HEK293 (cell line): ENCODE results near the gene PFDN6.

Experiments used
- CTCF ChIA-PET: fragments of 350-600 bp; formaldehyde crosslinking; extraction: SDS; loops from one replicate; lab custom pipeline; 2021; ENCODE audit warnings: antibody characterized with exemption; lab: Yijun Ruan, JAX
- POLR2A ChIA-PET: fragments of 300-600 bp; formaldehyde crosslinking; extraction: SDS; loops from one replicate; lab custom pipeline; 2020; ENCODE audit warnings: antibody characterized with exemption, inconsistent platforms; lab: Yijun Ruan, JAX
- H3K27ac ChIP-seq: fragments of 200-500 bp; sonication (Bioruptor generic); 2 replicates; pipeline ENCODE4 v1.5.1; 2014; ENCODE audit warnings: low read depth, low read length, control low read depth, inconsistent platforms; ENCODE audit errors: extremely low read depth
- H3K36me3 ChIP-seq, 2 experiments: fragments of 200-500 bp in 1 of 2; sonication (Bioruptor generic) in 1 of 2; 1 replicate in 1 of 2; 2 replicates in 1 of 2; pipeline ENCODE4 v1.5.1; 2014 to 2017; ENCODE audit warnings: inconsistent platforms in 2 of 2, low read length in 2 of 2; ENCODE audit not compliant: control insufficient read depth in 2 of 2, insufficient read depth in 1 of 2
- H3K4me1 ChIP-seq: fragments of 200-500 bp; sonication (Bioruptor generic); 2 replicates; pipeline ENCODE4 v1.5.1; 2014; ENCODE audit warnings: mild to moderate bottlenecking, low read length, inconsistent platforms; ENCODE audit not compliant: control insufficient read depth, insufficient read depth
- H3K4me3 ChIP-seq: 2 replicates; pipeline ENCODE4 v1.5.1; 2011; ENCODE audit warnings: low read depth, mild to moderate bottlenecking, control low read depth, low read length, moderate library complexity
- H3K9me3 ChIP-seq: fragments of 200-500 bp; sonication (Bioruptor generic); 2 replicates; pipeline ENCODE4 v1.5.1; 2014; ENCODE audit warnings: low read depth, low read length, inconsistent platforms; ENCODE audit not compliant: control insufficient read depth, insufficient read depth
- BCL11B ChIP-seq: fragments of 450-650 bp; formaldehyde crosslinking; IDR thresholded peaks from 2 replicates; pipeline ENCODE4 v1.5.1; 2016; ENCODE audit warnings: low read depth, missing biosample characterization, missing genetic modification characterization
- IKZF3 ChIP-seq: fragments of 450-650 bp; IDR thresholded peaks from 2 replicates; pipeline ENCODE4 v1.5.0; 2018; ENCODE audit warnings: missing biosample characterization, mild to moderate bottlenecking, missing genetic modification characterization, moderate library complexity
- PATZ1 ChIP-seq: fragments of 450-650 bp; formaldehyde crosslinking; IDR thresholded peaks from 2 replicates; pipeline ENCODE4 v1.5.1; 2016; ENCODE audit warnings: missing biosample characterization, missing genetic modification characterization
- REPIN1 ChIP-seq: fragments of 450-650 bp; formaldehyde crosslinking; IDR thresholded peaks from 2 replicates; pipeline ENCODE4 v1.5.1; 2017; ENCODE audit warnings: missing biosample characterization, missing genetic modification characterization, low read depth
- SCRT2 ChIP-seq: fragments of 450-650 bp; formaldehyde crosslinking; IDR thresholded peaks from 2 replicates; pipeline ENCODE4 v1.5.1; 2016; ENCODE audit warnings: missing biosample characterization, missing genetic modification characterization
- ZBTB21 ChIP-seq: fragments of 450-650 bp; formaldehyde crosslinking; IDR thresholded peaks from 2 replicates; pipeline ENCODE4 v1.5.1; 2017; ENCODE audit warnings: missing biosample characterization, missing genetic modification characterization
- ZBTB26 ChIP-seq: fragments of 450-650 bp; formaldehyde crosslinking; optimal IDR thresholded peaks from 2 replicates; pipeline ENCODE3; 2016; ENCODE audit warnings: missing biosample characterization, mild to moderate bottlenecking, missing genetic modification characterization
- ZEB2 ChIP-seq: fragments of 450-650 bp; formaldehyde crosslinking; IDR thresholded peaks from 2 replicates; pipeline ENCODE4 v1.5.1; 2016; ENCODE audit warnings: missing biosample characterization, missing genetic modification characterization
- ZFHX2 ChIP-seq: fragments of 450-650 bp; formaldehyde crosslinking; conservative IDR thresholded peaks from 2 replicates; pipeline ENCODE4 v1.5.1; 2016; ENCODE audit warnings: missing biosample characterization, missing genetic modification characterization
- ZFP37 ChIP-seq: fragments of 450-650 bp; formaldehyde crosslinking; IDR thresholded peaks from 2 replicates; pipeline ENCODE4 v1.5.1; 2016; ENCODE audit warnings: missing biosample characterization, missing genetic modification characterization
- ZFP69B ChIP-seq: fragments of 450-650 bp; formaldehyde crosslinking; IDR thresholded peaks from 2 replicates; pipeline ENCODE4 v1.5.1; 2016; ENCODE audit warnings: missing biosample characterization, missing genetic modification characterization
- ZNF155 ChIP-seq: fragments of 450-650 bp; formaldehyde crosslinking; IDR thresholded peaks from 2 replicates; pipeline ENCODE4 v1.5.1; 2016; ENCODE audit warnings: missing biosample characterization, missing genetic modification characterization
- ZNF2 ChIP-seq: fragments of 450-650 bp; formaldehyde crosslinking; IDR thresholded peaks from 2 replicates; pipeline ENCODE4 v1.5.1; 2016; ENCODE audit warnings: missing biosample characterization, missing genetic modification characterization
- ZNF223 ChIP-seq: fragments of 450-650 bp; formaldehyde crosslinking; IDR thresholded peaks from 2 replicates; pipeline ENCODE4 v1.5.1; 2016; ENCODE audit warnings: missing biosample characterization, missing genetic modification characterization
- ZNF23 ChIP-seq: fragments of 450-650 bp; formaldehyde crosslinking; IDR thresholded peaks from 2 replicates; pipeline ENCODE4 v1.5.1; 2016; ENCODE audit warnings: missing biosample characterization, missing genetic modification characterization, borderline replicate concordance
- ZNF274 ChIP-seq, 2 experiments: fragments of 200-500 bp in 1 of 2; fragments of 450-650 bp in 1 of 2; sonication (Bioruptor generic) in 1 of 2; formaldehyde crosslinking in 1 of 2; IDR thresholded peaks; 2 replicates each; pipeline versions ENCODE4 v1.5.1 to v1.6.1; 2014 to 2016; ENCODE audit warnings: borderline replicate concordance in 1 of 2, inconsistent platforms in 1 of 2, low read length in 1 of 2, missing biosample characterization in 1 of 2, missing genetic modification characterization in 1 of 2
- ZNF350 ChIP-seq: fragments of 450-650 bp; formaldehyde crosslinking; IDR thresholded peaks from 2 replicates; pipeline ENCODE4 v1.5.0; 2017; ENCODE audit warnings: missing biosample characterization, mild to moderate bottlenecking, missing genetic modification characterization
- ZNF362 ChIP-seq: fragments of 450-650 bp; formaldehyde crosslinking; IDR thresholded peaks from 2 replicates; pipeline ENCODE4 v1.5.1; 2016; ENCODE audit warnings: missing biosample characterization, missing genetic modification characterization
- ZNF433 ChIP-seq: fragments of 450-650 bp; formaldehyde crosslinking; IDR thresholded peaks from 2 replicates; pipeline ENCODE4 v1.5.1; 2016; ENCODE audit warnings: missing biosample characterization, missing genetic modification characterization, low read depth
- ZNF558 ChIP-seq: fragments of 450-650 bp; formaldehyde crosslinking; IDR thresholded peaks from 2 replicates; pipeline ENCODE4 v1.5.1; 2016; ENCODE audit warnings: missing biosample characterization, missing genetic modification characterization
- ZNF561 ChIP-seq: fragments of 450-650 bp; IDR thresholded peaks from 2 replicates; pipeline ENCODE4 v1.5.1; 2018; ENCODE audit warnings: missing biosample characterization, missing genetic modification characterization, borderline replicate concordance
- ZNF596 ChIP-seq: fragments of 450-650 bp; IDR thresholded peaks from 2 replicates; pipeline ENCODE4 v1.5.0; 2018; ENCODE audit warnings: missing biosample characterization, mild to moderate bottlenecking, missing genetic modification characterization, moderate library complexity
- ZNF600 ChIP-seq: fragments of 450-650 bp; formaldehyde crosslinking; IDR thresholded peaks from 2 replicates; pipeline ENCODE4 v1.5.1; 2016; ENCODE audit warnings: missing biosample characterization, missing genetic modification characterization
- ZNF629 ChIP-seq: fragments of 450-650 bp; formaldehyde crosslinking; IDR thresholded peaks from 2 replicates; pipeline ENCODE4 v1.5.1; 2017; ENCODE audit warnings: missing biosample characterization, missing genetic modification characterization
- ZNF664 ChIP-seq: fragments of 450-650 bp; formaldehyde crosslinking; IDR thresholded peaks from 2 replicates; pipeline ENCODE4 v1.5.1; 2016; ENCODE audit warnings: missing biosample characterization, missing genetic modification characterization
- ZNF792 ChIP-seq: fragments of 450-650 bp; formaldehyde crosslinking; IDR thresholded peaks from 2 replicates; pipeline ENCODE4 v1.5.1; 2016; ENCODE audit warnings: missing biosample characterization, missing genetic modification characterization
- TF ChIP-seq, protein P1 (sequence below): fragments of 450-650 bp; formaldehyde crosslinking; IDR thresholded peaks from 2 replicates; pipeline ENCODE4 v1.5.1; 2016; ENCODE audit warnings: missing biosample characterization, missing genetic modification characterization
- TF ChIP-seq, protein P2 (sequence below): fragments of 450-650 bp; formaldehyde crosslinking; IDR thresholded peaks from 2 replicates; pipeline ENCODE4 v1.5.1; 2016; ENCODE audit warnings: missing biosample characterization, missing genetic modification characterization

The PFDN6 gene

DNA sequence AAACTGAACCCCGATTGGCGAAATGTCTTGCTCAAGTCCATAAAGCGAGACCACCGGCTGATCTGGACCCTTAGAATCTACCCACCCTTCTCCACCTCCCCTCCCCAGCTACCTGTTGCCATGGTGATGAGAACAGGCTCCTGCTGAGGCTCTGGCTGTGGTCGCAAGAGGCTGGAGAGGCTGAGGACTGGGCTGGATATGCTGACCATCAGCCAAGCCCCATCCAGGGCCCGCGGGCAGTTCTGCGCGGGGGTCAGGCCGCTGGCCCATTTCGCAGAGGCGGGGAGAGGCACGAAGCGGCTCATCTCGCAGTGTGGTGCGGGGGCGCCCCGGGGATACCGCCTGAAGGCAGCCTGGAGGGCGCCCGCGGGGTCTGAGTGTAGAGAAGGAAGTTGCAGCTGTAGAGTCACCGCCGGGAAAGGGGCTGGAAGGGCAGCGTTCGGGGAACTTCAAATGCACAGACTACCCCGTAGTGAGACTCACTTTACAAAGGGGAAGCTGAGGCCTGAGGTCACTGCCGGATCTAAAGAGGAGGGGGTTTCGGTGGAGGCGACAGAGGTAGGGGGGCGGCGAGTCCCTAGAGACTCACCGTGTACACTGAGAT is 23.8 kb downstream of the PFDN6 start (continued):
- TF ChIP-seq ZNF362 (tag by site-specific recombination) (no peak), ZNF596 (no peak), ZNF274 (IDR thresholded peaks at IDR 0.05; ENCODE audit: low read length) (no peak), ZNF274 (tag by site-specific recombination; IDR thresholded peaks at IDR 0.05; ENCODE audit: borderline replicate concordance) (no peak), ZNF561 (tag by site-specific recombination) (no peak), SCRT2 (tag by site-specific recombination) (peak; percentile 81), REPIN1 (tag by site-specific recombination) (no peak), ZFHX2 (tag by site-specific recombination) (peak; percentile 76), BCL11B (tag by site-specific recombination) (no peak; the same call in 1 of the 2 replicates), ZFP37 (tag by site-specific recombination) (peak; percentile 60; the same call in 1 of the 2 replicates), PATZ1 (tag by site-specific recombination) (no peak), ZEB2 (0 out of 2 replicates have a peak, but pooled peaks have one; percentile 34), ZNF23 (tag by site-specific recombination) (no peak), ZFP69B (tag by site-specific recombination) (no peak), IKZF3 (peak; percentile 22; the same call in 1 of the 2 replicates)
- TF ChIP-seq, protein P1, sequence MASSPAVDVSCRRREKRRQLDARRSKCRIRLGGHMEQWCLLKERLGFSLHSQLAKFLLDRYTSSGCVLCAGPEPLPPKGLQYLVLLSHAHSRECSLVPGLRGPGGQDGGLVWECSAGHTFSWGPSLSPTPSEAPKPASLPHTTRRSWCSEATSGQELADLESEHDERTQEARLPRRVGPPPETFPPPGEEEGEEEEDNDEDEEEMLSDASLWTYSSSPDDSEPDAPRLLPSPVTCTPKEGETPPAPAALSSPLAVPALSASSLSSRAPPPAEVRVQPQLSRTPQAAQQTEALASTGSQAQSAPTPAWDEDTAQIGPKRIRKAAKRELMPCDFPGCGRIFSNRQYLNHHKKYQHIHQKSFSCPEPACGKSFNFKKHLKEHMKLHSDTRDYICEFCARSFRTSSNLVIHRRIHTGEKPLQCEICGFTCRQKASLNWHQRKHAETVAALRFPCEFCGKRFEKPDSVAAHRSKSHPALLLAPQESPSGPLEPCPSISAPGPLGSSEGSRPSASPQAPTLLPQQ (tag by site-specific recombination): no peak
- TF ChIP-seq, protein P2, sequence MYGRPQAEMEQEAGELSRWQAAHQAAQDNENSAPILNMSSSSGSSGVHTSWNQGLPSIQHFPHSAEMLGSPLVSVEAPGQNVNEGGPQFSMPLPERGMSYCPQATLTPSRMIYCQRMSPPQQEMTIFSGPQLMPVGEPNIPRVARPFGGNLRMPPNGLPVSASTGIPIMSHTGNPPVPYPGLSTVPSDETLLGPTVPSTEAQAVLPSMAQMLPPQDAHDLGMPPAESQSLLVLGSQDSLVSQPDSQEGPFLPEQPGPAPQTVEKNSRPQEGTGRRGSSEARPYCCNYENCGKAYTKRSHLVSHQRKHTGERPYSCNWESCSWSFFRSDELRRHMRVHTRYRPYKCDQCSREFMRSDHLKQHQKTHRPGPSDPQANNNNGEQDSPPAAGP: peak; percentile 35; the same call in 1 of the 2 replicates

DNA sequence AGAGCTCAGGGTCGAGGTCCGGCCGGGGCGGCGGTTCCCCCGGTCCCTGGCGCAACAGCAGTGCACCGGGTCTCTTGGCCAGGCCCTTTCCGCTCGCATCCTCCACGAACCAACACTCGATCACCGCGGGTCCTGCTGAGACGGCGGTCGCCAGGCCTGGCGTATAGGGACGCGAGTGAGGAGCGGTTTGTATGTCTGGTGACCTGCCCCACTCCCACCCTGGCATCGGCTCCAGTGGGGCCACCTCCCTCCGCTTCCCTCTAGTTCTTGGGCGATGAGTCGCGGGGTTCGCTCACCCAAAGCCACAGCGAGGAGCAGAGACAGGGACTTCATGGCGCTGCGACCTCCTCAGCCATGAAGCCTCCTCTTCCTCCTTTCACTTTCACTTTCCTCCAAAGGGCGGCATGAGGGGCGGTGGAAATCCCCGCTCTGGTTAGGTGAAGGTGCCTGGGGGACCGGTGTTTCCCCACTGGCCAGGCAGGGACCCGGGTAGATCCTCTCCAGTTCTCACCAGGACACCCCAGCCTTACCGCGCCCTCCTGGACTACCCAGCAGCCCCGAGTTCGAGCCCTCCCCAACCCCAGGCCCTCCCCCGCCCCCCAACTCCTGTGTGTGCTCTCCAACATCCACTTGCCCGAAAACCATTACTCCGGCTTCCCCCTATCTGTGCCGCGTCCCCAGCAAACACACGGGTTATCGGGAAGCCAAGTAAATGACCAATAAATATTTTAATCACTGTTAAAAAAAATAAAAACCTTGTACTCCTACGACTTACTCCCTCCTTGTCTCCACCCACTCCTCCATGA is 24.5 kb downstream of the PFDN6 start, which contains the start of gene TAPBP:
TSS of gene TAPBP (minus strand) at position 370 of the 806 bp plus-strand sequence. CDS start at position 333, 37 bp downstream.
- POLR2A ChIA-PET: interaction anchor here (0.9 to 5.0 kb wide), 12 partner anchors 10 to 342 kb away, joined by 3 to 50 read pairs (median 8); partner anchors contain the start of genes B3GALT4, RGL2, RPS18 and VPS52
- Histone ChIP-seq H3K9me3 (no peaks in the 10 kb centered on the region), H3K4me1 (peaks cover 8% of the 10 kb centered on the region), H3K4me3 (peak within 1 kb of the TSS; percentile 61), H3K36me3 (peaks cover 3 to 15% of the 10 kb centered on the region in 2 experiments; a peak in 2 of 3 replicates), H3K27ac (peak within 1 kb of the TSS; percentile 79)
- CTCF ChIA-PET: interaction anchor here (0.6 to 7.0 kb wide), 6 partner anchors 15 to 77 kb away, joined by 3 to 53 read pairs (median 11); partner anchors contain the start of genes B3GALT4 and RGL2
- TF ChIP-seq ZBTB21 (tag by site-specific recombination) (no peak), ZNF350 (tag by site-specific recombination) (no peak), ZNF223 (no peak), ZNF2 (tag by site-specific recombination) (peak; percentile 56; the same call in 1 of the 2 replicates), ZNF792 (tag by site-specific recombination) (0 out of 2 replicates have a peak, but pooled peaks have one; percentile 19), ZNF433 (no peak), ZNF561 (tag by site-specific recombination) (no peak), ZNF558 (tag by site-specific recombination) (no peak), ZNF23 (tag by site-specific recombination) (no peak), ZNF629 (tag by site-specific recombination) (0 out of 2 replicates have a peak, but pooled peaks have one; percentile 29), ZNF600 (tag by site-specific recombination) (peak; percentile 41; the same call in 1 of the 2 replicates), ZNF155 (tag by site-specific recombination) (no peak), ZBTB26 (tag by site-specific recombination) (peak; percentile 47), ZNF664 (no peak)
